ENCODE data around the gene NPHP4.
A peak's percentile ranks its signal among the peaks of the same experiment; 100 is the strongest.

DNA sequence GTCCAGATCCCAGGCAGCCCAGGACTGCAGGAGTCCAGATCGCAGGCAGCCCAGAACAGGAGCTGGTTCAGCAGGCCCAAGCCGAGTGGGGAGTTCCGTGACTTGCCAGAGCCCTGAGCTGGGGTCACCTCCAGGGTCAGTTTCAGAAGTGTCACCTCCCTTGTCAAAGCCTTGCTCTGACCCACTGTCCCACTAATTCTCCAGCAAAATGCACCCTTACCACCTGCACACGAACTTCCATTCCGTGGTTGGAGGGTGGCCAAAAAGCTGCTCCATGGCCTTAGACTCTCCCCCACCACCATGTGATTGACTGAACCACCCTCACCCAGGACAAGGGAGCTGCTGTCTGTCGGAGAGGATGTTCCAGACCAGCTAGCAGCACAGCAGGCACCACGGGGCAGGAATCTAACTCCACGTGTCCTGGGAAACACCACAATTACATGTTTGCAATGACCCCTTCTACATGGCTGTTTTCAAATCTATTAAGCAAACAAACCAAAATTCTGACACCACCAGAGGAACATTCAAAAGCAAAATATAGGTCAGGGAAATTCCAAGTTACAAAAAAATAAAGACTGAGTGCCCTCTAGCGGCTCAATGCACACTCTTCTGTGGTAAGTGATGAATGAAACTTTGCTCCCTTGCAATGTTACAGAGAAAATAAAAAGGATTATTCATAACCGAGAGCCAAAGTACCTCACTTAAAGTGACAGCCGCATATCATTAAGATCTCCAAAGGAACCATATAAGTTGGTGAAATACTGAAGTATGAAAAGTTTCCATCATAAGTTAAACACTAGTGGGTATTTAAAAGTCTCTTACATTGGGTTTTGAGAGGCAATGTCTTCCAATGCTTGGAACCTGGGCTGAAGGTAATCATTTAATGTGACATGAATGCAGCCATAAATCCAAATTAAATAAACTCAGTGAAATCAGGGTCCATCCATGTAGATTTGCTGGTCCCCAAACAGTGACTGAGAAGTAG is 76.3 kb downstream of the NPHP4 start:
- TF ChIP-seq, protein P1, sequence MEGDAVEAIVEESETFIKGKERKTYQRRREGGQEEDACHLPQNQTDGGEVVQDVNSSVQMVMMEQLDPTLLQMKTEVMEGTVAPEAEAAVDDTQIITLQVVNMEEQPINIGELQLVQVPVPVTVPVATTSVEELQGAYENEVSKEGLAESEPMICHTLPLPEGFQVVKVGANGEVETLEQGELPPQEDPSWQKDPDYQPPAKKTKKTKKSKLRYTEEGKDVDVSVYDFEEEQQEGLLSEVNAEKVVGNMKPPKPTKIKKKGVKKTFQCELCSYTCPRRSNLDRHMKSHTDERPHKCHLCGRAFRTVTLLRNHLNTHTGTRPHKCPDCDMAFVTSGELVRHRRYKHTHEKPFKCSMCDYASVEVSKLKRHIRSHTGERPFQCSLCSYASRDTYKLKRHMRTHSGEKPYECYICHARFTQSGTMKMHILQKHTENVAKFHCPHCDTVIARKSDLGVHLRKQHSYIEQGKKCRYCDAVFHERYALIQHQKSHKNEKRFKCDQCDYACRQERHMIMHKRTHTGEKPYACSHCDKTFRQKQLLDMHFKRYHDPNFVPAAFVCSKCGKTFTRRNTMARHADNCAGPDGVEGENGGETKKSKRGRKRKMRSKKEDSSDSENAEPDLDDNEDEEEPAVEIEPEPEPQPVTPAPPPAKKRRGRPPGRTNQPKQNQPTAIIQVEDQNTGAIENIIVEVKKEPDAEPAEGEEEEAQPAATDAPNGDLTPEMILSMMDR (IDR thresholded peaks at IDR 0.05 in 4 of 5, conservative IDR thresholded peaks at IDR 0.05 in 1 of 5): peak in 2 of 5 experiments; percentile 38 to 51
- TF ChIP-seq POLR2A (IDR thresholded peaks at IDR 0.05): no peak
